ENCODE data around the gene DDX6.

- TF ChIP-seq CTCF (IDR thresholded peaks at IDR 0.05) (no peak), POLR2A (IDR thresholded peaks at IDR 0.05) (no peak)
These were observed 41.5 kb downstream of the DDX6 start for GRCh38 chr11:118749429-118749828.

All from uterus (tissue), 2 donors.